ENCODE data around the gene ERBB3.

ERBB3 gene

GRCh38 chr12:56078931-56079722 lies 838 bp upstream of the ERBB3 start:
- peak in 1 of 2 donors; percentile 46 for DNase-seq (ENCODE audit: low read depth in 2 of 2)

- DNase-seq (ENCODE audit: low read depth in 2 of 2) = no peak
These were observed 682 bp downstream of the ERBB3 start for GRCh38 chr12:56080556-56081138.

GRCh38 chr12:56081393-56082347 lies 1.7 kb downstream of the ERBB3 start:
- no peak for DNase-seq (ENCODE audit: low read depth in 2 of 2)

- no peak for DNase-seq (ENCODE audit: low read depth in 2 of 2)
These were observed 2.4 kb downstream of the ERBB3 start for GRCh38 chr12:56082382-56082781.

- DNase-seq (ENCODE audit: low read depth in 2 of 2) = no peak
These were observed 3.0 kb downstream of the ERBB3 start for GRCh38 chr12:56082967-56083366.

GRCh38 chr12:56084958-56085543 lies 5.1 kb downstream of the ERBB3 start:
- DNase-seq (ENCODE audit: low read depth in 2 of 2) = no peak

GRCh38 chr12:56086096-56086495 lies 6.1 kb downstream of the ERBB3 start:
- no peak for DNase-seq (ENCODE audit: low read depth in 2 of 2)

- no peak for DNase-seq (ENCODE audit: low read depth in 2 of 2)
These were observed 6.6 kb downstream of the ERBB3 start for GRCh38 chr12:56086608-56087007.

GRCh38 chr12:56087220-56087619 lies 7.3 kb downstream of the ERBB3 start:
- DNase-seq (ENCODE audit: low read depth in 2 of 2) = no peak

GRCh38 chr12:56097738-56098137 lies 17.8 kb downstream of the ERBB3 start:
- DNase-seq (ENCODE audit: low read depth in 2 of 2) = no peak

GRCh38 chr12:56098592-56098991 lies 18.6 kb downstream of the ERBB3 start:
- DNase-seq (ENCODE audit: low read depth in 2 of 2) = no peak

- DNase-seq (ENCODE audit: low read depth in 2 of 2) = no peak
These were observed 19.8 kb downstream of the ERBB3 start for GRCh38 chr12:56099787-56100186.

- DNase-seq (ENCODE audit: low read depth in 2 of 2) = no peak
These were observed 21.1 kb downstream of the ERBB3 start for GRCh38 chr12:56101045-56101444.

GRCh38 chr12:56102683-56103065 lies 22.7 kb downstream of the ERBB3 start:
- DNase-seq (ENCODE audit: low read depth in 2 of 2) = no peak

- DNase-seq (ENCODE audit: low read depth in 2 of 2) = no peak
These were observed 23.2 kb downstream of the ERBB3 start for GRCh38 chr12:56103066-56103711.

- no peak for DNase-seq (ENCODE audit: low read depth in 2 of 2)
These were observed 23.8 kb downstream of the ERBB3 start for GRCh38 chr12:56103823-56104108.

- DNase-seq (ENCODE audit: low read depth in 2 of 2) = peak; percentile 97 to 99
These were observed 24.3 kb downstream of the ERBB3 start, which contains the start of gene PA2G4 for GRCh38 chr12:56104109-56104814. Gene PA2G4, plus strand, starts transcription at chr12:56104559. Its CDS starts 179 bp downstream, at chr12:56104738.

GRCh38 chr12:56104815-56105608 lies 25.0 kb downstream of the ERBB3 start:
- peak in 1 of 2 donors; percentile 17 for DNase-seq (ENCODE audit: low read depth in 2 of 2)

GRCh38 chr12:56105609-56105902 lies 25.6 kb downstream of the ERBB3 start:
- DNase-seq (ENCODE audit: low read depth in 2 of 2) = no peak

- DNase-seq (ENCODE audit: low read depth in 2 of 2) = no peak
These were observed 27.3 kb downstream of the ERBB3 start for GRCh38 chr12:56107242-56107641.
